Endothelial cell of umbilical vein (primary cell): Measurements from ENCODE around the gene KBTBD4. TPM values are rescaled to one million over a fixed set of nuclear protein-coding genes. Genes with fewer than 3 reads are reported as not detected.

Source experiments
- BruUV-seq: library from RNA; stranded (reverse); fragments of 400-500 nt; replicated peaks from 2 replicates; lab custom pipeline; 2021; lab: Mats Ljungman, UMichigan
- CTCF ChIA-PET: fragments of 300-600, 350-600 bp; sonication (Branson Sonifier 250); formaldehyde crosslinking; loops from one replicate; lab custom pipeline; 2021; ENCODE audit warnings: antibody characterized with exemption, inconsistent platforms; lab: Charles Lee
- POLR2A ChIA-PET: fragments of 300-600, 350-600 bp; sonication (Branson Sonifier 250); formaldehyde crosslinking; loops from one replicate; lab custom pipeline; 2021; ENCODE audit warnings: antibody characterized with exemption, inconsistent platforms; lab: Charles Lee
- DNase-seq: peaks from one replicate; pipeline ENCODE4 v3.0.0-alpha.2; 2011; ENCODE audit warnings: low read depth, low spot score
- FAIRE-seq: peaks from 2 replicates; lab custom pipeline; 2011; peaks lifted over from hg19 to GRCh38; lab: Jason Lieb, UNC
- H2AFZ ChIP-seq: 2 replicates; pipeline ENCODE4 v1.6.0; 2012; ENCODE audit warnings: low read depth, low read length, control low read depth, inconsistent platforms
- H3K27ac ChIP-seq: 2 replicates; pipeline ENCODE4 v1.5.1; 2011; ENCODE audit warnings: low read depth, mild to moderate bottlenecking, control low read depth, low read length, moderate library complexity; ENCODE audit not compliant: insufficient read depth
- H3K27me3 ChIP-seq, 2 experiments: 2 replicates each; pipeline versions ENCODE4 v1.6.0 to v1.6.1; 2011; ENCODE audit warnings: low read length in 2 of 2, mixed read lengths in 1 of 2; ENCODE audit not compliant: control insufficient read depth in 2 of 2, insufficient read depth in 2 of 2
- H3K36me3 ChIP-seq, 2 experiments: 2 replicates in 1 of 2; 3 replicates in 1 of 2; pipeline ENCODE4 v1.5.1; 2011; ENCODE audit warnings: low read length in 2 of 2, mild to moderate bottlenecking in 1 of 2, moderate library complexity in 1 of 2; ENCODE audit not compliant: control insufficient read depth in 2 of 2, insufficient read depth in 2 of 2; ENCODE audit errors: extremely low read depth in 1 of 2
- H3K4me1 ChIP-seq: 3 replicates; pipeline ENCODE4 v1.5.1; 2011; ENCODE audit warnings: mild to moderate bottlenecking, low read length; ENCODE audit not compliant: control insufficient read depth, insufficient read depth; ENCODE audit errors: extremely low read depth
- H3K4me2 ChIP-seq: 2 replicates; pipeline ENCODE4 v1.6.1; 2011; ENCODE audit warnings: low read length, control low read depth, mixed read lengths; ENCODE audit not compliant: insufficient read depth
- H3K4me3 ChIP-seq, 3 experiments: fragments of 200-600 bp in 1 of 3; sonication (generic), shearing (Covaris generic) in 1 of 3; replicated peaks in 1 of 3; 2 replicates each; pipeline ENCODE4 v1.5.1; 2011 to 2016; ENCODE audit warnings: control low read depth in 3 of 3, low read length in 3 of 3, mild to moderate bottlenecking in 2 of 3, inconsistent platforms in 1 of 3, low read depth in 1 of 3, moderate library complexity in 1 of 3; ENCODE audit not compliant: insufficient read depth in 1 of 3
- H3K79me2 ChIP-seq: 2 replicates; pipeline ENCODE4 v1.6.0; 2012; ENCODE audit warnings: low read length, inconsistent platforms; ENCODE audit not compliant: control insufficient read depth, insufficient read depth
- H3K9ac ChIP-seq: replicated peaks from 2 replicates; pipeline ENCODE3; 2011; ENCODE audit warnings: low read length, control low read depth; ENCODE audit not compliant: insufficient read depth; ENCODE audit errors: extremely low read depth
- H3K9me1 ChIP-seq: replicated peaks from 3 replicates; pipeline ENCODE4 v1.6.0; 2011; ENCODE audit warnings: mild to moderate bottlenecking, low read length; ENCODE audit not compliant: control insufficient read depth, insufficient read depth; ENCODE audit errors: extremely low read depth
- H3K9me3 ChIP-seq: replicated peaks from 2 replicates; pipeline ENCODE4 v1.5.1; 2012; ENCODE audit warnings: low read length, inconsistent platforms; ENCODE audit not compliant: control insufficient read depth, insufficient read depth
- H4K20me1 ChIP-seq: replicated peaks from 2 replicates; pipeline ENCODE3; 2011; ENCODE audit warnings: mild to moderate bottlenecking, low read length; ENCODE audit not compliant: control insufficient read depth, insufficient read depth; ENCODE audit errors: extremely low read depth
- EZH2 ChIP-seq: IDR thresholded peaks from 2 replicates; pipeline ENCODE4 v1.6.1; 2012; ENCODE audit warnings: borderline replicate concordance, low read depth, mild to moderate bottlenecking, moderate library complexity, low read length, inconsistent platforms; ENCODE audit not compliant: severe bottlenecking
- FOS ChIP-seq: IDR thresholded peaks from 2 replicates; pipeline ENCODE4 v1.6.1; 2011; ENCODE audit warnings: mild to moderate bottlenecking, low read length, moderate library complexity, borderline replicate concordance; ENCODE audit not compliant: insufficient read depth
- GATA2 ChIP-seq: IDR thresholded peaks from 2 replicates; pipeline ENCODE4 v1.7.0; 2011; ENCODE audit warnings: low read depth, mild to moderate bottlenecking, moderate library complexity, mixed read lengths, low read length; ENCODE audit not compliant: insufficient read length, insufficient read depth
- JUN ChIP-seq: IDR thresholded peaks from 2 replicates; pipeline ENCODE4 v1.6.1; 2011; ENCODE audit warnings: borderline replicate concordance, low read depth; ENCODE audit not compliant: insufficient read length, insufficient read depth
- MYC ChIP-seq: IDR thresholded peaks from one replicate; pipeline ENCODE4 v1.6.1; 2011; ENCODE audit warnings: mild to moderate bottlenecking, low read depth, low read length
- POLR2A ChIP-seq: IDR thresholded peaks from 2 replicates; pipeline ENCODE4 v1.6.1; 2012; ENCODE audit warnings: low read depth, mild to moderate bottlenecking, control low read depth, low read length
- POLR2AphosphoS5 ChIP-seq: IDR thresholded peaks from 2 replicates; pipeline ENCODE4 v1.6.1; 2012; ENCODE audit warnings: low read depth, mild to moderate bottlenecking, control low read depth, low read length, moderate library complexity; ENCODE audit not compliant: insufficient read depth
- dilution Hi-C: fragments of 300-500 bp; cut with MboI; formaldehyde crosslinking; loops from one replicate; pipeline ENCODE4 v1.15.0; 2019; ENCODE audit warnings: low sequenced_read_pairs; ENCODE audit not compliant: extremely low pct_ligation_motif_present
- intact Hi-C: fragments of 100-400 bp; cut with micrococcal nuclease; formaldehyde crosslinking; loops from one replicate; pipeline ENCODE4 v1.10.0; 2022
- polyA plus RNA-seq, 4 experiments: library from polyadenylated mRNA; depleted of rRNA in 3 of 4; stranded (reverse) in 3 of 4; unstranded in 1 of 4; fragments of >200 nt; gene quantifications; 2 replicates each; pipeline versions ENCODE4 v1.2.1 to v1.2.3, GENCODE V29; 2011 to 2012; ENCODE audit warnings: missing spikeins in 1 of 4
- total RNA-seq: library from RNA; stranded (reverse); gene quantifications from 2 replicates; pipeline ENCODE4 v1.2.3, GENCODE V29; 2021
- TF ChIP-seq, protein P1 (sequence below), 2 donors: IDR thresholded peaks; 1 replicate in 1 of 2; 2 replicates in 1 of 2; pipeline ENCODE4 v1.5.1; 2011; ENCODE audit warnings: low read length in 2 of 2, mild to moderate bottlenecking in 2 of 2, moderate library complexity in 2 of 2, control low read depth in 1 of 2, inconsistent platforms in 1 of 2, low read depth in 1 of 2; ENCODE audit not compliant: insufficient read depth in 1 of 2; ENCODE audit errors: extremely low read depth in 1 of 2
- TF ChIP-seq, protein P2 (sequence below): IDR thresholded peaks from 2 replicates; pipeline ENCODE4 v1.6.1; 2011; ENCODE audit not compliant: insufficient read depth, insufficient read length

Gene KBTBD4
- total and polyA plus RNA-seq, 2 donors (not counting 3 experiments of a cell fraction or from before 2014, with no cell fraction given), result 16.3 to 23.2 TPM

DNA sequence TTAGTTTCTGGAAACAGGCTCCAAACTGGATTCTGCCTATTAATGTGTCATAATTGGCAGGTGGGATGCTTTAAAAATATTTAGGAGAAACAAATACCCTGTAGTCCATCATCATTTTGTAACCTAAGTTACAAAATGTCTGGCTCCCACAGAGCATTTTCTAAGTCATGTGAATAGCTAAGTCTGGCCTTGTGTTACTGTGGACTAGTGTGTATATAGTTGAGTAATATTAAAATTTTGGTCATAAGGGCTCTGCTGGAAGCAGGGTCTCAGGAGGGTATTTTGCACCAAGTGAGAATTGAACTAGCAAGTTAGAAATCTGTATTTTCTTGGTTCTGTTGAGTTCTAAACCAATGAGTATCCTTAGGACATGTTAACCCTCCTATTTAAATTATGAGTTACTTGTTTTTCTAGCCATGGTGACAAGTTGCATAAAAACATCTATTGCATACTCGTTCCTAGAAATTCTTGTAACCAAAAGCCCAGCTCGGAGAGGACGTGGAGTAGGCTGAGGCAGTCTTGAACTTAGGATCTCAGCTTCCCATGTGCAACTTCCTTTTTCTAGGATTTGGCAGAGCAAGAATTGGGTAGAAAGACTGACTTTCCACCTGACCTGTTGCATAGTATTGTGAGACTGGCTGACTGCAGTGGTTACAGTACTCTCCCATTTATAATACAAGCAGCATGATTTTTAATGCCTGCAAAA lies 8.0 kb downstream of the KBTBD4 start:
- Histone ChIP-seq H4K20me1 (peaks cover 3% of the 10 kb centered on the region), H3K4me2 (no peak overlapping the region), H3K9me3 (no peaks in the 10 kb centered on the region), H2AFZ (no peak overlapping the region), H3K4me3 (no peak overlapping the region), H3K4me1 (peaks cover 7% of the 10 kb centered on the region), H3K27ac (no peak overlapping the region), H3K27me3 (no peaks in the 10 kb centered on the region), H3K79me2 (peaks cover 31% of the 10 kb centered on the region), H3K36me3 (peaks cover 8 to 15% of the 10 kb centered on the region in 2 experiments), H3K9ac (no peak overlapping the region), H3K9me1 (no peaks in the 10 kb centered on the region)
- FAIRE-seq (no peak), DNase-seq (no peak)
- POLR2A ChIA-PET, result no interaction called here
- TF ChIP-seq GATA2 (no peak), MYC (no peak), EZH2 (no peak), POLR2A (no peak), JUN (no peak), FOS (no peak), POLR2AphosphoS5 (no peak)
- TF ChIP-seq, protein P1, sequence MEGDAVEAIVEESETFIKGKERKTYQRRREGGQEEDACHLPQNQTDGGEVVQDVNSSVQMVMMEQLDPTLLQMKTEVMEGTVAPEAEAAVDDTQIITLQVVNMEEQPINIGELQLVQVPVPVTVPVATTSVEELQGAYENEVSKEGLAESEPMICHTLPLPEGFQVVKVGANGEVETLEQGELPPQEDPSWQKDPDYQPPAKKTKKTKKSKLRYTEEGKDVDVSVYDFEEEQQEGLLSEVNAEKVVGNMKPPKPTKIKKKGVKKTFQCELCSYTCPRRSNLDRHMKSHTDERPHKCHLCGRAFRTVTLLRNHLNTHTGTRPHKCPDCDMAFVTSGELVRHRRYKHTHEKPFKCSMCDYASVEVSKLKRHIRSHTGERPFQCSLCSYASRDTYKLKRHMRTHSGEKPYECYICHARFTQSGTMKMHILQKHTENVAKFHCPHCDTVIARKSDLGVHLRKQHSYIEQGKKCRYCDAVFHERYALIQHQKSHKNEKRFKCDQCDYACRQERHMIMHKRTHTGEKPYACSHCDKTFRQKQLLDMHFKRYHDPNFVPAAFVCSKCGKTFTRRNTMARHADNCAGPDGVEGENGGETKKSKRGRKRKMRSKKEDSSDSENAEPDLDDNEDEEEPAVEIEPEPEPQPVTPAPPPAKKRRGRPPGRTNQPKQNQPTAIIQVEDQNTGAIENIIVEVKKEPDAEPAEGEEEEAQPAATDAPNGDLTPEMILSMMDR (IDR thresholded peaks at IDR 0.05; ENCODE audit: extremely low read depth in 1 of 2, insufficient read depth in 1 of 2, low read depth in 1 of 2, low read length in 2 of 2), result no peak
- TF ChIP-seq, protein P2, sequence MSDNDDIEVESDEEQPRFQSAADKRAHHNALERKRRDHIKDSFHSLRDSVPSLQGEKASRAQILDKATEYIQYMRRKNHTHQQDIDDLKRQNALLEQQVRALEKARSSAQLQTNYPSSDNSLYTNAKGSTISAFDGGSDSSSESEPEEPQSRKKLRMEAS, result no peak
- CTCF ChIA-PET, result interaction anchor here (1.2 kb wide), 1 partner anchor 70 kb away, joined by 3 read pairs; no protein-coding TSS in a partner anchor
- intact Hi-C loops (no loop called here), dilution Hi-C loops (no loop called here)
- BruUV-seq, result no TSS peak
